ENCODE measurements around the gene SPDYE4.

The SPDYE4 gene

DNA sequence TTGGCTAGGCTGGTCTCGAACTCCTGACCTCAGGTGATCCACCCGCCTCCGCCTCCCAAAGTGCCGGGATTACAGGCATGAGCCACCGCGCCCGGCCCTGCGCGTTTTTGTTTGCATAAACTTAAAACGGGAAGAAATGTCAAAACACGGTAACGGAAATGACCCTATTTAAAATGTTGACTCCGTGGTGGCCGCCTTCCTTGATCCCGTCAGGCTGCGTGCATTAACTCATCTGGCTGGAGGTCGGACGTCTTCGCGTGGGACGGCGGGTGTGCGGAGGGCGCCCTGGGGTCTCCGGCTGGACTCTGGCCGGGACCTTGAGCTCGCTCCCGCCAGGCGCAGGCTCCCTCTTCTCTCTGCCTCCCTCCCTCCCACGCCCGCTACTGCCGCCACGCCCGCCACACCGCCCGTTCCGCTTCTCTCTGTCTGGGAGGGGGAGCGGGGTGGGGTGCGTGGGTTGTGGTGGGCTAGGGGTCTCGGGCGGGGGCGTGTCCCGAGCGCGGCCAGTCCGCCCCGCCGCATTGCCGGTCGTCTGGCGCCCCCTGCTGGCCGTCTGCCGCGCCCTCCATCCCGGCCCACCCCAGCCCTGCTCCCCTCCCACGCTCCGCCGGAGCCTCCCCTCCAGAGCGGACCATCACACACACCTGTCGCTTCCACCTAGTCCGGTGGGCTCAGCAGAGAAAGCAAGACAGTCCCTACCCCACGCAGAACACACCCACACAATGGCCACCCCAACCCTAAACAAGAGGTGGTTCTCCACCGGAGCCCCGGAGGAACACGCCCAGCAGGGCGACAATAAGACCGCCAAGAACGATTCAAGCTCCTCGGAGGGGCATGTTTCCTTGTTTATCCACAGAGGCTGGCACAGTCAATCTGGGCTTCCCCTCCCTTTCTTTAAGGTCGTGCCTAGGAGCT is 12.5 kb downstream of the SPDYE4 start:
- TF ChIP-seq ZFX (IDR thresholded peaks at IDR 0.05; ENCODE audit: borderline replicate concordance): no peak
- TF ChIP-seq, protein P1, sequence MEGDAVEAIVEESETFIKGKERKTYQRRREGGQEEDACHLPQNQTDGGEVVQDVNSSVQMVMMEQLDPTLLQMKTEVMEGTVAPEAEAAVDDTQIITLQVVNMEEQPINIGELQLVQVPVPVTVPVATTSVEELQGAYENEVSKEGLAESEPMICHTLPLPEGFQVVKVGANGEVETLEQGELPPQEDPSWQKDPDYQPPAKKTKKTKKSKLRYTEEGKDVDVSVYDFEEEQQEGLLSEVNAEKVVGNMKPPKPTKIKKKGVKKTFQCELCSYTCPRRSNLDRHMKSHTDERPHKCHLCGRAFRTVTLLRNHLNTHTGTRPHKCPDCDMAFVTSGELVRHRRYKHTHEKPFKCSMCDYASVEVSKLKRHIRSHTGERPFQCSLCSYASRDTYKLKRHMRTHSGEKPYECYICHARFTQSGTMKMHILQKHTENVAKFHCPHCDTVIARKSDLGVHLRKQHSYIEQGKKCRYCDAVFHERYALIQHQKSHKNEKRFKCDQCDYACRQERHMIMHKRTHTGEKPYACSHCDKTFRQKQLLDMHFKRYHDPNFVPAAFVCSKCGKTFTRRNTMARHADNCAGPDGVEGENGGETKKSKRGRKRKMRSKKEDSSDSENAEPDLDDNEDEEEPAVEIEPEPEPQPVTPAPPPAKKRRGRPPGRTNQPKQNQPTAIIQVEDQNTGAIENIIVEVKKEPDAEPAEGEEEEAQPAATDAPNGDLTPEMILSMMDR (IDR thresholded peaks at IDR 0.05): peak; percentile 88
- H3K27ac ChIP-seq: no peak overlapping the region

DNA sequence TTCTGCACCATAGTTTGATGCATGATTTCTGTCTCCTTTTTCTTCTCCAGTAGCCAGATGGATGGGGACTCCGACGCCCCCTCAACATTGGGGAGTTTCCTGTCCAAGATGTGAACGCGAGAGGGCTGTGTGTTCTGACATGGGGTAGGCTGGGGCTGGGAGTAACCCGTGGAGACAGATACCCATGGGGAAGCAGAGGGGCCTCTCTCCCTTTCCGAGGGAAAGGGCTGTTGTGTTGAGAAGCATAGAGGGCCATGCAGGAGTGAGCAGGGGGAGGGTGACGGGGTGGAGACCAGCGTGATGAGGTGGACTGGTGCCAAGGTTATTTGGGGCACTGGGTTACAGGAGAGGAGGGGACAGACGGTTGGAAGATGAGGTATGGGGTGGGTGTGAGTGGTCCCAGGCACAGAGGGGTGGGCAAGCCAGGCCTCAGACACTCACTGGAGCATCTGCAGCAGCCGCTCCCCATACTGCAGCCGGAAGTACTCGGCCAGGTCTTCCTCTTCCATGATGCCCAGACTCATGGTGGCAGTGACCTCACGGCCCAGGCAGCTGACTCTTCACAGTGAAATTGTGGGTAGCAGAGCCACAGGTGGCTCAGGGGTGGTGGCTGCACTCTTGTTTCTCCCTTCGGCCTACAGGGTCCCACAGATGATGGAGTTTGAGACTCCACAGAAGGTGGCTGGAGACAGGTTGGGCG is 14.1 kb downstream of the SPDYE4 start:
- TF ChIP-seq, protein P1 (IDR thresholded peaks at IDR 0.05): no peak
- no peak for TF ChIP-seq ZFX (IDR thresholded peaks at IDR 0.05; ENCODE audit: borderline replicate concordance)
- no peak overlapping the region for H3K27ac ChIP-seq

DNA sequence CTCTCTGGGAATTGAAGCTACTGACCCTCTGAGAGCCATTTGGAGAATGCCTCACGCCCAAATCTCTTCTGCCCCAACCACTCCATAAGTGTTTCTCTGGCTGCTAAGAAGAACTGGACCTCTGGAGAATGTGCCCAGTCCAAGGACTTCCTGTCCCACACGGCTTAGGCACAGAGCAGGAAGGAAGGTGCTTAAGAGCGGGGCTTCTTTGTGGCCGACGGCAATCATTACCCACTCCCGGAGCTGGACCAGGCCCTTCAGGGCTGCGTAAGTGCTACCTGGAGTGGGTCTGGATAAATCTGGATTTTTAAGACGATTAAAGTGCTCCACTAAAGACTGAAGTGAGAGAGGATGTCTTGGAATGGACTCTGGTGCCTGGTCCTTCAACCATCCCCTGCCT is 15.5 kb downstream of the SPDYE4 start:
- TF ChIP-seq ZFX (IDR thresholded peaks at IDR 0.05; ENCODE audit: borderline replicate concordance): no peak
- TF ChIP-seq, protein P1 (IDR thresholded peaks at IDR 0.05): no peak
- no peak overlapping the region for H3K27ac ChIP-seq

DNA sequence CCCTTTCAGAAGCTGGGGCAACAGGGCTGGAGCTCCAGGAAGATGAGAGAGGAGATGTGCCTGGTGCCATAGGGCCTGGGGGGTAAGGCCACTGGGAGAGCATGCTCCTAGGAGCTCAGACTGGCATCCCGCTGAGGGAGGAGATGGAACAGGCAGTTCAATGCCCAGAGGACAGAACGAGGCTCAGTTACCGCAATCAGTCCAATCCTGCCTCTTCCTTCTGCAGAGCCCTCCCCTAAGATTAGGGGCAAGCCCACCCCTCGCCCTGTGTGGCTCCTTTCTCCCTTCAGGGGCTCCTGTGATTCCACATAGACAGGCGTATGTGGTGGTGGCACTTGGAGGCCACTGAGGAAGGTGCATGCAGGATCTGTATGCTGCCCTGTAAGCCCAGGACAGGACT is 16.1 kb downstream of the SPDYE4 start:
- TF ChIP-seq, protein P1 (IDR thresholded peaks at IDR 0.05): no peak
- no peak for TF ChIP-seq ZFX (IDR thresholded peaks at IDR 0.05; ENCODE audit: borderline replicate concordance)
- H3K27ac ChIP-seq: no peak overlapping the region

DNA sequence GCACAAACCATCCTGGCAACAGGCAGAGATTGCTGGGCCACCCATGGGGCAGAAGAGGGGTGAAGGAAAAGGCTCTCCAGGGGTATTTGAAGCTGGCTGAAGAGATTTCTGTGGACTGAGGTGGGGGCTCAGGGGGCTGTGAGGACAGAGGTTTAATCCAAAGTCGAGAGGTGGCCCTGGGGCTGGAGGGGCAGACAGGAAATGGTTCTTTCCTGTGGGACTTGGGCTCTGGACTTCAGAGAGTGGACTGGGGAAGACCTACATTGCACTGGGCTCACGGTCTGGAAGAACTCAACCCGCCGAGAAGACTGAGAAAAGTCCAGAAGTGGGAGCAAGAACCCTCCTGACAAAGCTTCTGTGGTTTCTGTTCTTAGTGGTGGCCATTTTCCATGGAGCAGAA is 16.6 kb downstream of the SPDYE4 start:
- H3K27ac ChIP-seq: no peak overlapping the region
- TF ChIP-seq, protein P1 (IDR thresholded peaks at IDR 0.05): no peak
- no peak for TF ChIP-seq ZFX (IDR thresholded peaks at IDR 0.05; ENCODE audit: borderline replicate concordance)

DNA sequence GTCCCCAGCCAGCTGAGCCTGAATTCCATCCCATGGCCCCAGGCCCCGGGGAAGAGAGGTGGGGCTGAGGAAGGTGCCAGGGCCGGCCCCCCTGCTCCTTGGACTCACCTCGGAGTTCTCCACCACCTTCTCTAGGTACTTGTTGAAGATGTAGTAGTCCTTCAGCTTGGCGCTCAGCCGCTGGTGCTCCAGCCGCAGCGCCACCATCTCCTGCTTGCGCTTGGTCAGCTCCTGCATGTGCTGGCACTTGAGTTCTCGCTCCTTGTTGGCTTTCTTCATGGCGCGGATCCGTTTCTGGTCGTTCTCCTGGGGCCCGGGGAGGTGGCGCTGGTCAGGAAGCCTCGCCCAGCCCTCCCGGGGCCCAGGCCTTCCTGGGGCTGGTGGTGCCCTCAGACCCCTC is 17.0 kb downstream of the SPDYE4 start:
- H3K27ac ChIP-seq: no peak overlapping the region
- TF ChIP-seq, protein P1 (IDR thresholded peaks at IDR 0.05): no peak
- TF ChIP-seq ZFX (IDR thresholded peaks at IDR 0.05; ENCODE audit: borderline replicate concordance): no peak

DNA sequence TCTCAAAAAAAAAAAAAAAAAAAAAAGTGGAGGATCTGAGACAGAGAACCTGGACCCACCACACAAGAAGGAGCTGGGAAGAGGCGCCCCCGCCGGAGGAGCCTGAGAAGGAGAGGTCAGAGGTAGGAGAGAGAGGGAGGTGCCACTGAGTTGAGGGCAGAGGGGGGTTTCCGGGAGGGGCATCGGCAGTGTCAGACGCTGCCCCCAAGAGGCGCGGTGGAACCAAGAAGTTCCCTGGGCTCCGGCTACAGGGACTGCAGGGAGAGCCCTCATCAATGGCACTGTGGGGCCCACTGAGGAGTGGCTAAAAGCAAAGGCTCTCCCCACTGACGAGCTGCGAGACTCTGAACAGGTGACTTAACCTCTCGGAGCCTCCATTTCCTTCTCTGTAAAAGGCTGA is 17.9 kb downstream of the SPDYE4 start:
- TF ChIP-seq ZFX (IDR thresholded peaks at IDR 0.05; ENCODE audit: borderline replicate concordance): no peak
- TF ChIP-seq, protein P1 (IDR thresholded peaks at IDR 0.05): no peak
- no peak overlapping the region for H3K27ac ChIP-seq

All from 22Rv1 (cell line).